A549 (cell line): ENCODE results near the gene ACTR1B.

Experiments used
- CTCF ChIP-seq: fragments of >200 bp; sonication (Bioruptor Twin); formaldehyde crosslinking; IDR thresholded peaks from 3 replicates; pipeline ENCODE4 v1.5.1; 2016
- EP300 ChIP-seq, 2 experiments: fragments of >200 bp; sonication (Bioruptor Twin); formaldehyde crosslinking; IDR thresholded peaks; 2 replicates in 1 of 2; 3 replicates in 1 of 2; pipeline ENCODE4 v1.6.1; 2016 to 2017
- KDM1A ChIP-seq: fragments of 200-600 bp; sonication (generic); IDR thresholded peaks from 2 replicates; pipeline ENCODE4 v1.6.1; 2016; ENCODE audit warnings: low read depth, mild to moderate bottlenecking
- MAZ ChIP-seq: fragments of 150-350 bp; IDR thresholded peaks from 2 replicates; pipeline ENCODE4 v1.6.1; 2014; ENCODE audit warnings: antibody characterized with exemption, low read depth, low read length, borderline replicate concordance
- POLR2A ChIP-seq: IDR thresholded peaks from 2 replicates; pipeline ENCODE4 v1.6.1; 2012; ENCODE audit warnings: mild to moderate bottlenecking, low read length
- TP53 ChIP-seq: fragments of 250-450 bp; sonication (Bioruptor Pico); IDR thresholded peaks from 2 replicates; pipeline ENCODE4 v1.5.0; 2021; ENCODE audit warnings: mild to moderate bottlenecking, moderate library complexity
- USF2 ChIP-seq: fragments of 450-650 bp; IDR thresholded peaks from 2 replicates; pipeline ENCODE4 v1.6.1; 2014; ENCODE audit warnings: antibody characterized with exemption

- TF ChIP-seq CTCF (no peak), MAZ (no peak), EP300 (IDR thresholded peaks at IDR 0.05) (no peak), USF2 (no peak), TP53 (CRISPR knock-in tag) (no peak), POLR2A (no peak), KDM1A (no peak)
Measured at GRCh38 chr2:97644023-97644717, 19.7 kb downstream of the ACTR1B start.
